A549 (cell line): ENCODE data around the gene PCDHA1.

Source experiments
- CTCF ChIP-seq: fragments of >200 bp; sonication (Bioruptor Twin); formaldehyde crosslinking; IDR thresholded peaks from 3 replicates; pipeline ENCODE4 v1.5.1; 2016
- FOXS1 ChIP-seq: fragments of 250-450 bp; sonication (Bioruptor Pico); IDR thresholded peaks from 2 replicates; pipeline ENCODE4 v1.5.0; 2020; ENCODE audit warnings: mild to moderate bottlenecking, moderate library complexity
- HMGXB4 ChIP-seq: fragments of 250-450 bp; sonication (Bioruptor Pico); IDR thresholded peaks from 2 replicates; pipeline ENCODE4 v1.5.0; 2021; ENCODE audit warnings: mild to moderate bottlenecking, moderate library complexity, borderline replicate concordance
- JUN ChIP-seq, 2 experiments: fragments of >200 bp; sonication (Bioruptor Twin); formaldehyde crosslinking; IDR thresholded peaks; 2 replicates in 1 of 2; 3 replicates in 1 of 2; pipeline ENCODE4 v1.6.1; 2016 to 2017
- KDM5A ChIP-seq: fragments of 200-600 bp; sonication (generic); IDR thresholded peaks from 2 replicates; pipeline ENCODE4 v1.6.1; 2016; ENCODE audit warnings: antibody characterized with exemption, mild to moderate bottlenecking
- NR3C1 ChIP-seq: fragments of >200 bp; sonication (Bioruptor Twin); formaldehyde crosslinking; IDR thresholded peaks from 3 replicates; pipeline ENCODE4 v1.6.1; 2017
- PBX3 ChIP-seq: IDR thresholded peaks from 2 replicates; pipeline ENCODE4 v1.6.1; 2012
- POLR2A ChIP-seq: IDR thresholded peaks from 2 replicates; pipeline ENCODE4 v1.6.1; 2012; ENCODE audit warnings: mild to moderate bottlenecking, low read length
- RAD21 ChIP-seq, 2 experiments: fragments of >200 bp in 1 of 2; sonication (Bioruptor Twin) in 1 of 2; formaldehyde crosslinking in 1 of 2; IDR thresholded peaks in 1 of 2; conservative IDR thresholded peaks in 1 of 2; 2 replicates in 1 of 2; 3 replicates in 1 of 2; pipeline ENCODE4 v1.6.1; 2012 to 2018; ENCODE audit warnings: inconsistent platforms in 1 of 2

- no peak for TF ChIP-seq NR3C1
- no peak for TF ChIP-seq CTCF
- no peak for TF ChIP-seq POLR2A
- TF ChIP-seq JUN (IDR thresholded peaks at IDR 0.05), result no peak
- no peak for TF ChIP-seq RAD21 (conservative IDR thresholded peaks at IDR 0.05 in 1 of 2, IDR thresholded peaks at IDR 0.05 in 1 of 2)
- TF ChIP-seq KDM5A, result no peak
- TF ChIP-seq HMGXB4 (CRISPR knock-in tag), result no peak
- no peak for TF ChIP-seq FOXS1 (CRISPR knock-in tag)
- no peak for TF ChIP-seq PBX3
These were observed 91.3 kb downstream of the PCDHA1 start for GRCh38 chr5:140877262-140877581.
